Keratinocyte (primary cell): ENCODE results near the gene RBFA. TPM values are rescaled to one million over a fixed set of nuclear protein-coding genes. Genes with fewer than 3 reads are reported as not detected.

ENCODE experiments used
- DNase-seq: peaks from one replicate; pipeline ENCODE4 v3.0.0-alpha.2; 2011; ENCODE audit warnings: low read depth, missing footprints, low spot score
- FAIRE-seq: peaks from 2 replicates; lab custom pipeline; 2011; peaks lifted over from hg19 to GRCh38; lab: Jason Lieb, UNC
- H2AFZ ChIP-seq: 2 replicates; pipeline ENCODE4 v1.6.0; 2012; ENCODE audit warnings: low read length, control low read depth, inconsistent platforms; ENCODE audit not compliant: control insufficient read depth
- H3K27ac ChIP-seq: 2 replicates; pipeline ENCODE4 v1.5.1; 2011; ENCODE audit warnings: low read length; ENCODE audit not compliant: control insufficient read depth, insufficient read depth
- H3K27me3 ChIP-seq: 3 replicates; pipeline ENCODE4 v1.6.0; 2011; ENCODE audit warnings: low read length; ENCODE audit not compliant: control insufficient read depth, insufficient read depth; ENCODE audit errors: extremely low read depth
- H3K36me3 ChIP-seq, 2 experiments: 2 replicates in 1 of 2; 3 replicates in 1 of 2; pipeline ENCODE4 v1.5.1; 2011; ENCODE audit warnings: low read length in 2 of 2, mild to moderate bottlenecking in 1 of 2; ENCODE audit not compliant: control insufficient read depth in 2 of 2, insufficient read depth in 2 of 2; ENCODE audit errors: extremely low read depth in 1 of 2
- H3K4me1 ChIP-seq: 3 replicates; pipeline ENCODE4 v1.5.1; 2011; ENCODE audit warnings: low read length; ENCODE audit not compliant: control insufficient read depth, insufficient read depth; ENCODE audit errors: extremely low read depth
- H3K4me2 ChIP-seq: 3 replicates; pipeline ENCODE4 v1.6.0; 2011; ENCODE audit warnings: low read depth, low read length; ENCODE audit not compliant: control insufficient read depth, insufficient read depth; ENCODE audit errors: extremely low read depth
- H3K4me3 ChIP-seq, 3 experiments: fragments of 200-600 bp in 1 of 3; sonication (generic) in 1 of 3; 2 replicates in 2 of 3; 3 replicates in 1 of 3; pipeline ENCODE4 v1.5.1; 2011 to 2016; ENCODE audit warnings: low read length in 3 of 3, mild to moderate bottlenecking in 3 of 3, control low read depth in 2 of 3, inconsistent platforms in 1 of 3, low read depth in 1 of 3, mixed read lengths in 1 of 3, mixed run types in 1 of 3, moderate library complexity in 1 of 3; ENCODE audit not compliant: control insufficient read depth in 2 of 3, insufficient read depth in 2 of 3; ENCODE audit errors: extremely low read depth in 1 of 3
- H3K79me2 ChIP-seq: 2 replicates; pipeline ENCODE4 v1.6.0; 2012; ENCODE audit warnings: low read length; ENCODE audit not compliant: control insufficient read depth, insufficient read depth
- H3K9ac ChIP-seq: 3 replicates; pipeline ENCODE4 v1.6.0; 2011; ENCODE audit warnings: low read length; ENCODE audit not compliant: control insufficient read depth, insufficient read depth; ENCODE audit errors: extremely low read depth
- H3K9me1 ChIP-seq: 3 replicates; pipeline ENCODE4 v1.6.0; 2011; ENCODE audit warnings: low read length; ENCODE audit not compliant: control insufficient read depth, insufficient read depth; ENCODE audit errors: extremely low read depth
- H3K9me3 ChIP-seq: 2 replicates; pipeline ENCODE4 v1.5.1; 2012; ENCODE audit warnings: low read depth, low read length; ENCODE audit not compliant: control insufficient read depth
- H4K20me1 ChIP-seq: 3 replicates; pipeline ENCODE4 v1.6.0; 2011; ENCODE audit warnings: low read length; ENCODE audit not compliant: control insufficient read depth, insufficient read depth; ENCODE audit errors: extremely low read depth
- CTCF ChIP-seq, 3 experiments: IDR thresholded peaks in 1 of 3; conservative IDR thresholded peaks in 1 of 3; optimal IDR thresholded peaks in 1 of 3; 2 replicates in 2 of 3; 3 replicates in 1 of 3; pipeline versions ENCODE3 to v1.5.1; 2011; ENCODE audit warnings: low read length in 3 of 3, mild to moderate bottlenecking in 3 of 3, moderate library complexity in 2 of 3, control low read depth in 1 of 3, inconsistent platforms in 1 of 3; ENCODE audit not compliant: insufficient read depth in 2 of 3; ENCODE audit errors: extremely low read depth in 1 of 3
- EZH2 ChIP-seq: IDR thresholded peaks from one replicate; pipeline ENCODE4 v1.6.1; 2012; ENCODE audit warnings: inconsistent platforms, mild to moderate bottlenecking, low read length, moderate library complexity
- dilution Hi-C: fragments of 300-500 bp; cut with MboI; formaldehyde crosslinking; loops from one replicate; pipeline ENCODE4 v1.7.0; 2020; ENCODE audit warnings: low sequenced_read_pairs; ENCODE audit not compliant: extremely low pct_ligation_motif_present
- polyA plus RNA-seq, 5 experiments: library from polyadenylated mRNA; depleted of rRNA in 3 of 5; stranded (reverse) in 3 of 5; stranded (forward) in 1 of 5; unstranded in 1 of 5; fragments of >200 nt; gene quantifications; 1 replicate in 1 of 5; 2 replicates in 3 of 5; 3 replicates in 1 of 5; pipeline versions ENCODE4 v1.2.1 to v1.2.3, GENCODE V29; 2011 to 2012; ENCODE audit warnings: missing spikeins in 2 of 5, low read depth in 1 of 5, low replicate concordance in 1 of 5

RBFA gene
- polyA plus RNA-seq, 1 donor (not counting 4 experiments of a cell fraction or from before 2014, with no cell fraction given): 30.7 TPM

- TF ChIP-seq CTCF (optimal IDR thresholded peaks at IDR 0.05 in 1 of 3, IDR thresholded peaks at IDR 0.05 in 1 of 3, conservative IDR thresholded peaks at IDR 0.05 in 1 of 3; ENCODE audit: extremely low read depth in 1 of 3, insufficient read depth in 2 of 3, low read length in 3 of 3): peak in 1 of 3 experiments; percentile 40
- TF ChIP-seq EZH2: no peak
- dilution Hi-C loops: no loop called here
- H3K9ac ChIP-seq: peak overlapping the region; percentile 85
- H3K9me1 ChIP-seq: peaks cover 3% of the 10 kb centered on the region
- peak overlapping the region; percentile 92 for H2AFZ ChIP-seq
- peaks cover 21% of the 10 kb centered on the region for H4K20me1 ChIP-seq
- FAIRE-seq: no peak
- peak overlapping the region; percentile 94 to 100 (median 99) for H3K4me3 ChIP-seq
- H3K4me1 ChIP-seq: peaks cover 13% of the 10 kb centered on the region
- H3K27ac ChIP-seq: peak overlapping the region; percentile 77
- no peaks in the 10 kb centered on the region for H3K27me3 ChIP-seq
- peaks cover 52% of the 10 kb centered on the region for H3K79me2 ChIP-seq
- no peak for DNase-seq
- H3K36me3 ChIP-seq: peaks cover 0 to 6% of the 10 kb centered on the region in 2 experiments
- H3K4me2 ChIP-seq: peak overlapping the region; percentile 98
- H3K9me3 ChIP-seq: no peaks in the 10 kb centered on the region
These were observed 46.2 kb upstream of the RBFA start for GRCh38 chr18:79988071-79988450.

GRCh38 chr18:79988451-79989194 lies 45.6 kb upstream of the RBFA start, which contains the start of gene TXNL4A:
TXNL4A (minus strand) TSS chr18:79988563; CDS start chr18:79988392, 171 bp downstream.
- Histone ChIP-seq H3K4me1 (peaks cover 13% of the 10 kb centered on the region), H2AFZ (peak within 1 kb of the TSS; percentile 92), H3K9me3 (no peaks in the 10 kb centered on the region), H3K27ac (peak within 1 kb of the TSS; percentile 77), H4K20me1 (peaks cover 16% of the 10 kb centered on the region), H3K4me2 (peak within 1 kb of the TSS; percentile 98), H3K9me1 (peaks cover 3% of the 10 kb centered on the region), H3K36me3 (peaks cover 0 to 6% of the 10 kb centered on the region in 2 experiments), H3K9ac (peak within 1 kb of the TSS; percentile 85), H3K27me3 (no peaks in the 10 kb centered on the region), H3K4me3 (peak within 1 kb of the TSS; percentile 94 to 100 (median 99)), H3K79me2 (peaks cover 46% of the 10 kb centered on the region)
- no peak for TF ChIP-seq EZH2
- no peak for TF ChIP-seq CTCF (optimal IDR thresholded peaks at IDR 0.05 in 1 of 3, IDR thresholded peaks at IDR 0.05 in 1 of 3, conservative IDR thresholded peaks at IDR 0.05 in 1 of 3; ENCODE audit: extremely low read depth in 1 of 3, insufficient read depth in 2 of 3, low read length in 3 of 3)
- FAIRE-seq: peak; percentile 71
- DNase-seq: no peak
- dilution Hi-C loops: no loop called here
